ENCODE measurements around the gene HSPB9.
"Not testable (repeated sequence)": the region's sequence is repeated elsewhere in the genome, so short reads cannot be mapped to it uniquely, and the experiment has no call there.

The HSPB9 gene

DNA sequence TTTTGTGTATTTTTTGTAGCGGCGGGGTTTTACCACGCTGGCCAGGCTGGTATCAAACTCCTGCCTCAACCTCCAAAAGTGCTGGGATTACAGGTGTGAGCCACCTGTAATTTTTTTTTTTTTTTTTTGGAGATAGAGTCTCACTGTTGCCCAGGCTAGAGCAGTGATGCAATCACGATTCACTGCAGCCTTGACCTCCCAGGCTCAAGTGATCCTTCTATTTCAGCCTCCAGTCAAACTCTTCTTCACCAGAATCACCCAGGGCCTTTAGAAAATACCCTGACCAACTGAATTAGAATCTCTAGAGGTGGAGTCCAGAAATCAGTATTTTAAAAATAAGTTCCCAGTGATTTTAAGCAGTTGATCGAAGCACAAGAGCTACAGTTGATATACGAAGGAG, 12.5 kb downstream of the HSPB9 start:
- H3K27me3 ChIP-seq: no peaks in the 10 kb centered on the region
- no peaks in the 10 kb centered on the region for H3K9me3 ChIP-seq
- H3K4me1 ChIP-seq: peaks cover 5% of the 10 kb centered on the region
- TF ChIP-seq, protein P1, sequence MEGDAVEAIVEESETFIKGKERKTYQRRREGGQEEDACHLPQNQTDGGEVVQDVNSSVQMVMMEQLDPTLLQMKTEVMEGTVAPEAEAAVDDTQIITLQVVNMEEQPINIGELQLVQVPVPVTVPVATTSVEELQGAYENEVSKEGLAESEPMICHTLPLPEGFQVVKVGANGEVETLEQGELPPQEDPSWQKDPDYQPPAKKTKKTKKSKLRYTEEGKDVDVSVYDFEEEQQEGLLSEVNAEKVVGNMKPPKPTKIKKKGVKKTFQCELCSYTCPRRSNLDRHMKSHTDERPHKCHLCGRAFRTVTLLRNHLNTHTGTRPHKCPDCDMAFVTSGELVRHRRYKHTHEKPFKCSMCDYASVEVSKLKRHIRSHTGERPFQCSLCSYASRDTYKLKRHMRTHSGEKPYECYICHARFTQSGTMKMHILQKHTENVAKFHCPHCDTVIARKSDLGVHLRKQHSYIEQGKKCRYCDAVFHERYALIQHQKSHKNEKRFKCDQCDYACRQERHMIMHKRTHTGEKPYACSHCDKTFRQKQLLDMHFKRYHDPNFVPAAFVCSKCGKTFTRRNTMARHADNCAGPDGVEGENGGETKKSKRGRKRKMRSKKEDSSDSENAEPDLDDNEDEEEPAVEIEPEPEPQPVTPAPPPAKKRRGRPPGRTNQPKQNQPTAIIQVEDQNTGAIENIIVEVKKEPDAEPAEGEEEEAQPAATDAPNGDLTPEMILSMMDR (IDR thresholded peaks at IDR 0.05; ENCODE audit: low read depth, low read length): no peak
- DNase-seq: no peak
- H3K4me3 ChIP-seq (ENCODE audit: low read depth, low read length): no peak overlapping the region
- H3K36me3 ChIP-seq: peaks cover 19% of the 10 kb centered on the region

DNA sequence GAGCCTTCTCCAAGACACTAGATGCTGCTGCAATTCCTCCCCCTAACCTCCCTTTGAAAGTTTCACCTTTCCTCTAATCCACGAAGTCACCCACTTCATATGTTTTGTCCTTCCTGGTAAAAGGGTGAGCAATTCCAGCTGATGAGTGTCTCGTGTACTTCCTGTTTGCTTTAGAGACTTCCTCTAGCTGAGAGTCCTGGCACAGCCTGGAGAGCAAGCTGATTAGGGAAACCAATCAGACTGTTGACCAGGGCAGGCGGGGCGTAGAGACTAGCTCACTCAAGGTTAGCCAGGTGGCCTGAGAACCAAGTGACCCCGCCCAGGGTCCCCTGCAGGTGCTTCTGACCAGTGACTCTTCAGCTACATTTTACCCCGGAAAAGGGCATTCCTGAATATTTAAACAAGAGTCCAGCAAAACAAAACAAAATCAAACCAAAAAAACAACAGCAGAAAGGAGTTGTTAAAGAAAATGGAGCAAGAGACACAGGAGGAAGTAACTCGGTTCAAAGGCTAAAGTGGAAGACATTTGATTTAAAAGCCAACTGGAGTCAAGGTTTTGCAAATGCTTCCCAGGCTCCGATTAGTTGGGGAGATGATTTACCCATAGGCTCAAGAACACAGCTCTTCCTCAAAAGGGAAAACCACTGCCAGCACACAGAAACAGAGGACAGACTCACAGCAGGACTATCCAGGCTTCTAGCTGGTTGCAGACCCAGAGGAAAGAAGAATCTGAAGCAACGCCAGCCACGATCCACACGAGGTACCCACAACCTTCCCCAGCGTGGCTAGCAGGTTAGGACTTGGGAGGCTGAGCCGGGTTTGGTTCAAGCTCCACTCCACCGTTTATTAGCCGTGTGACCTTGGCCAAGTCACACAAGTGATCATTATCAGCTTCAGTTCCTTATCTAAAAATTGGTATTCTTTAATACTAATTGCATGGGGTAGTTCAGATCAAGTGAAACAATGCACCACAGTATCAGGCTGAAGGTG, 13.4 kb downstream of the HSPB9 start:
- Histone ChIP-seq H3K4me3 (ENCODE audit: low read depth, low read length) (no peak overlapping the region), H3K27me3 (no peaks in the 10 kb centered on the region), H3K4me1 (peaks cover 5% of the 10 kb centered on the region), H3K36me3 (peaks cover 13% of the 10 kb centered on the region), H3K9me3 (no peaks in the 10 kb centered on the region)
- TF ChIP-seq, protein P1 (IDR thresholded peaks at IDR 0.05; ENCODE audit: low read depth, low read length): no peak
- no peak for DNase-seq

DNA sequence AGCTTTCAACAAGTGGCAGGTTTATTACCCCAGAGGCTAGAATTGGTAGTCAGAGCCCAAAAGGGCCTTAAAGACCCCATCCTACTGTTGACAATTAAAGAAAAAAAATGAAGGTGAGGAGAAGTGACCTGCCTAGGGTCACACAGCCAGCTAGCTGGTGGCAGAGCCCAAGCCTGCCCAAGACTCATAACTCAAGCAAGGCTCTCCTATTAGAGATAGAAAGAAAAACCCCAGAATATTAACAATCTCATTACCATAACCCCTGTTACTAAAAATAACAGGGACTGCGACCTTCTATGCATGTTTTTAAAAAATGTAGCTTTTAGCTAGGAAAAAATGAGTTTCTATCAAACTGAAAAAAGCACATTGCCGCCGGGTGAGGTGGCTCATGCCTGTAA, 14.0 kb downstream of the HSPB9 start:
- H3K4me1 ChIP-seq: peaks cover 5% of the 10 kb centered on the region
- no peak overlapping the region for H3K4me3 ChIP-seq (ENCODE audit: low read depth, low read length)
- no peaks in the 10 kb centered on the region for H3K27me3 ChIP-seq
- no peaks in the 10 kb centered on the region for H3K9me3 ChIP-seq
- TF ChIP-seq, protein P1 (IDR thresholded peaks at IDR 0.05; ENCODE audit: low read depth, low read length): no peak
- peaks cover 18% of the 10 kb centered on the region for H3K36me3 ChIP-seq
- DNase-seq: no peak

DNA sequence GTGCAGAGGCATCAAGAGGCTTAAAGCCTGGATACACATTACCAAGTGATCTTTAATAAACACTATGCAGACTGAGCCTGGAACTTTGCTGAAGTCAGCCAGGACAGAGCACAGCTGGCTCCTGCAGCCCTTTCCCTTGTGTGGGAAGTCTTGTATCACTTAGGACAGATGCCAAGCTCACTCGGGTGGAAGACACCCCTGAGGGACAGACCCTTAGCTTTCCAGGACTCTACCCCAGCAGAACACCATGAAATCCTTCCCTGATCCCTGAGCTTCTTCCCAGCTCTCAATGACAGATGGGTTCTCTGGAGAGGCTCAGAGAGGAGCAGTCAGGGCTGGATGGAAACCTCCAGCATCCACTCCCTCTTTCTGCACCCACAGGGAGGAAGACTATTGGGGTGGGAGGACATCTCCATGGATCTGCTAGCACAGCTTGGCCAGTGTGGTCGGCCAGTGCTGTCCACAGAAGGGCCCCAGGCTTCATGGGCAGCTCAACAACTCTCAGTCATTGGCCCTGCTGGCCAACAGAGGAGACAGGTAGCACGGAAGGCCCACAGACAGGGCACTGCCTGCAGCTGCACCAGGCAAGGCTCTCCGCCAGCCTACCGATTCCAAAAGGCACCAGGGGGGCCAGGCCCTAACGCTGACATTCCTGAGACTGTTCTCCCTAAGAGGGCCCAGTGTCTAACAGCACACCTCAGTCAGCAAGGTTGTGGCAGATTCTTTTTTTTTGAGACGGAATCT, 16.3 kb downstream of the HSPB9 start:
- no peak for DNase-seq
- Histone ChIP-seq H3K9me3 (no peaks in the 10 kb centered on the region), H3K4me1 (peaks cover under 1% of the 10 kb centered on the region; the same call in 1 of the 2 replicates), H3K27me3 (no peaks in the 10 kb centered on the region), H3K4me3 (ENCODE audit: low read depth, low read length) (no peak overlapping the region), H3K36me3 (peaks cover 23% of the 10 kb centered on the region)
- TF ChIP-seq, protein P1 (IDR thresholded peaks at IDR 0.05; ENCODE audit: low read depth, low read length): no peak

DNA sequence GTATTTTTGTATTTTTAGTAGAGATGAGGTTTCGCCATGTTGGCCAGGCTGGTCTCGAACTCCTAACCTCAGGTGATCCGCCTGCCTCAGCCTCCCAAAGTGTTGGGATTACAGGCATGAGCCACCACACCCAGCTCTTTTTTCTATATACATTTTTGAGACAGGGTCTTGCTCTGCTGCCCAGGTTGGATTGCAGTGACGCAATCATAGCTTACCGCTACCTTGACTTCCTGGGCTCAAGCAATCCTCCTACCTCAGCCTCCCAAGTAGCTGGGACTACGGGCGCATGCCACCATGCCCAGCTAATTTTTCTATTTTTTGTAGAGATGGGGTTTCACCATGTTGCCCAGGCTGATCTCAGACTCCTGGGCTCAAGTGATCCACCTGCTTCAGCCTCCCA, 18.1 kb downstream of the HSPB9 start:
- H3K4me3 ChIP-seq (ENCODE audit: low read depth, low read length); H3K27me3 ChIP-seq: not testable (repeated sequence)

DNA sequence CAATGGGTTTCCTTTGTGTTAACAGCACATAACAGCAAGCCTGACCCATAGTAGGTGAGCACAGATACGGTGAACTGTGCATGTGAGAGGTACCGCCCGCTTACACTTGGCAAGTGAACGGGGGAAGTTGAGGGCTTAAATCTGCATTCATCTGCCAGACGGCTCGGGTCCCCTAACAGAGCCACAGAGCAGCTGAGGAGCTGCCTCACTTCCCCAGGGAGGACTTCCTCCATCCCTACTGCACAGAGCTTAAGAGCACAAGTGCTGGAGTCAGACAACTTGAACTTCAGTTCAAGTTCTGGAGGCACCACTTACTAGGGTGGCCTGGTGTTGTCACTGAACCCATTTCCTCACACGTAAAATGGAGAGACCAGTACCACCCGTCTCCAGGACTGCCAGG, 18.8 kb downstream of the HSPB9 start:
- Histone ChIP-seq H3K9me3 (no peaks in the 10 kb centered on the region), H3K27me3 (no peaks in the 10 kb centered on the region), H3K4me1 (no peaks in the 10 kb centered on the region), H3K4me3 (ENCODE audit: low read depth, low read length) (no peak overlapping the region), H3K36me3 (peaks cover 30% of the 10 kb centered on the region)
- TF ChIP-seq, protein P1 (IDR thresholded peaks at IDR 0.05; ENCODE audit: low read depth, low read length): no peak
- DNase-seq: no peak

More for the DNA sequence above, 18.1 kb downstream of the HSPB9 start:
- not testable (repeated sequence) for H3K9me3 ChIP-seq, H3K4me1 ChIP-seq, DNase-seq
- peaks cover 28% of the 10 kb centered on the region for H3K36me3 ChIP-seq

Measured in BE2C (cell line).